RWPE1 (cell line): Measurements from ENCODE around the gene TBCK.

Experiments
- CTCF ChIA-PET: fragments of 350-600 bp; sonication (Branson Sonifier 250); formaldehyde crosslinking; extraction: SDS; loops from one replicate; lab custom pipeline; 2021; lab: Yijun Ruan, JAX
- POLR2A ChIA-PET: fragments of 400-600 bp; formaldehyde crosslinking; extraction: SDS; loops from one replicate; lab custom pipeline; 2020; ENCODE audit warnings: antibody characterized with exemption; ENCODE audit not compliant: low non-redundant PET; lab: Yijun Ruan, JAX
- DNase-seq: peaks from one replicate; pipeline ENCODE4 v3.0.0; 2012; ENCODE audit warnings: low spot score
- H3K27ac ChIP-seq: fragments of 450-650 bp; 2 replicates; pipeline ENCODE4 v1.5.1; 2017
- TF ChIP-seq, protein P1 (sequence below): fragments of 450-650 bp; conservative IDR thresholded peaks from 2 replicates; pipeline ENCODE4 v1.5.1; 2017; ENCODE audit warnings: low read depth, mild to moderate bottlenecking

Gene TBCK

DNA sequence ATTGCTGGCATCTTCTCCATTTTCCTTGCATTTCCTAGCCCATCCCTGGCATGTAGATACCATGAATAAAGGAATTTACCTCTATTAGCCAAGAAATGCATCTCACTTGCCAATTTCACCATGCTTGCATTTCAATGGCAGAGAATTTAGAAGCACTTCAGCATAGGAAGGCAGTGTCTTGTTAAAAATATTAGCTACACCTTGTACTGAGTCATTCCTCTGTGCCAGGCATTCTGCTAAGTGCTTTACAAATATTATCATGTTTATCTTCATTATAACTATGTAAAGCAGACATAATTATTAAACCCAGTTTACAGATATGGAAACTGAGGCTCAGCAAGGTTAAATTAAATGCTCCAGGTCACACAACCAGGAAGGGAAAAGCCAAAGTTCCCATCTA, 282.5 kb downstream of the TBCK start:
- no peak for DNase-seq
- CTCF ChIA-PET, result interaction anchor here (0.7 kb wide), 1 partner anchor 307 kb away, joined by 3 read pairs; no protein-coding TSS in a partner anchor

DNA sequence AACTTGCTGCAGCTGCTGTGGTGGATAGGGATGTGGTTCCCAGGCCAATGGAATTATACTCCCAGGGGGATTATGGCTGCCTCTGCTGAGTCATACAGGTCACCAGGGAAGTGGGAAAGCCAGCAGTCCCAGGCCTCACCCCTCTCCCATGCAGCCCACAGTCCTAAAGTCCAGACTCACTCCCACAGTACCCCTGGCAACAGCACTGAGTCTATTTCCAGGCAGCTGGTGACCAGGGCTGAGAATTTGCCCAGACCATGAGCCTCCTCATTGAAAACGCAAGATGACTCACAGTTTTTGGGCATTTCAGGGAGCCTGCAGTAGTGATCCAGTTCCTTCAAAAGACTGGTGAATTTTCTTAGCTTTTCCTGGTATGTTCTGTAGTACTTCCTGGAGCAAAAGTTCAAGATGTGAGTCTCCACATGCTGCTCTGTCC, 283.1 kb downstream of the TBCK start:
- H3K27ac ChIP-seq, result peak overlapping the region; percentile 66
- no peak for DNase-seq
- ChIA-PET CTCF (no interaction called here), POLR2A (no interaction called here)
- TF ChIP-seq, protein P1, sequence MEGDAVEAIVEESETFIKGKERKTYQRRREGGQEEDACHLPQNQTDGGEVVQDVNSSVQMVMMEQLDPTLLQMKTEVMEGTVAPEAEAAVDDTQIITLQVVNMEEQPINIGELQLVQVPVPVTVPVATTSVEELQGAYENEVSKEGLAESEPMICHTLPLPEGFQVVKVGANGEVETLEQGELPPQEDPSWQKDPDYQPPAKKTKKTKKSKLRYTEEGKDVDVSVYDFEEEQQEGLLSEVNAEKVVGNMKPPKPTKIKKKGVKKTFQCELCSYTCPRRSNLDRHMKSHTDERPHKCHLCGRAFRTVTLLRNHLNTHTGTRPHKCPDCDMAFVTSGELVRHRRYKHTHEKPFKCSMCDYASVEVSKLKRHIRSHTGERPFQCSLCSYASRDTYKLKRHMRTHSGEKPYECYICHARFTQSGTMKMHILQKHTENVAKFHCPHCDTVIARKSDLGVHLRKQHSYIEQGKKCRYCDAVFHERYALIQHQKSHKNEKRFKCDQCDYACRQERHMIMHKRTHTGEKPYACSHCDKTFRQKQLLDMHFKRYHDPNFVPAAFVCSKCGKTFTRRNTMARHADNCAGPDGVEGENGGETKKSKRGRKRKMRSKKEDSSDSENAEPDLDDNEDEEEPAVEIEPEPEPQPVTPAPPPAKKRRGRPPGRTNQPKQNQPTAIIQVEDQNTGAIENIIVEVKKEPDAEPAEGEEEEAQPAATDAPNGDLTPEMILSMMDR, result no peak

More for the DNA sequence above, 282.5 kb downstream of the TBCK start:
- peak overlapping the region; percentile 66; the same call in 1 of the 2 replicates for H3K27ac ChIP-seq
- TF ChIP-seq, protein P1, result no peak
- POLR2A ChIA-PET, result no interaction called here

DNA sequence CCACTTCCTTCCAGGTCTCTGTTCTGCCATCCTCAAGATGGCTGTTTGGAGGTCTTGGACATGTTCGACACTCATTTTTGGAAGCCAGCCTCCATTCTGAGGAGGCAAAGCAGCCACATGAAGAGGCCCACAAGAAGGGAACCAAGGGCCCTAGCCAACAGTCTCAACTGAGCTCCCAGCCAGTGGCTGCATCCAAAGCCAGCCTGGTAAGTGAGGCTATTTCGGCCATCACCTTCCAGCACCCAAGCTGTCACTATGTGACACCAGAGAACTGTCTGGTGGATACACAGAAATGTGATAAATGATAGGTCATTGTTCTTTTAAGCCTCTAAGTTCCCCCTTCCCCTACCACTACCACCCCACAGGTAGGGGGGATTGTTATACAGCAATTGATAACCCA, 293.6 kb downstream of the TBCK start:
- no peak overlapping the region for H3K27ac ChIP-seq
- TF ChIP-seq, protein P1, result no peak
- no peak for DNase-seq
- CTCF ChIA-PET, result no interaction called here
- POLR2A ChIA-PET, result no interaction called here

DNA sequence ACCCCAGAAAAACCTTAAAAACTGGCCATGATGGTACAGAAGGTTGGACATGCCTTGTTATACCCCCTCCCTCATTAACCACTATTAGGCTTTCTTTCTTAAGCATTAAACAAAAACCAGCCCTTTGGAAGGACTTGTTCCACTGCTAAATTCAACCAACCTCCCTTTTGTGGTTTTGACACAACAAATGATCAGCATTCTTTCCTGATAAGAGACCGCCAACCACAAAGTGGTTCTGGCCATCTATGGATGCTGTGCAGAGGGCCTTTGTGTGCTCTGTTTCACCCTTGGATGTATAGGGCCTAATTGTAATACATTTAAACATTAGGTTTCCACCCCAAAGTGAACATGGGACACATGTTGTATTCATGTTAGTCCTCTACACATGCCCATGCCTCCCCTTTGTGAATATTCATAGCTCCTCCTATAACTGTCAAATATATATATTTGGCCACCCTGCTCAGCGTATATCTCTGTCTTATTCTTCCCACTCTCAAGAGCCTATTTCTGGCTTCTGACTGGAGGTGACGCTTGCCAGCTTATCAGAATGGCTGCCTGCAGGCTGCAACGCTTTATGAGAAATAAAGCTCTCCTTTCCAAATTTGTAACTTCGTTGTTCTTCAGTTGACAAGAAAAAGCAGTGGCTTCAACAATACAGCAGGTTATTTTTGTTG, 294.1 kb downstream of the TBCK start:
- ChIA-PET POLR2A (no interaction called here), CTCF (no interaction called here)
- TF ChIP-seq, protein P1, result no peak
- H3K27ac ChIP-seq, result no peak overlapping the region
- DNase-seq, result no peak

DNA sequence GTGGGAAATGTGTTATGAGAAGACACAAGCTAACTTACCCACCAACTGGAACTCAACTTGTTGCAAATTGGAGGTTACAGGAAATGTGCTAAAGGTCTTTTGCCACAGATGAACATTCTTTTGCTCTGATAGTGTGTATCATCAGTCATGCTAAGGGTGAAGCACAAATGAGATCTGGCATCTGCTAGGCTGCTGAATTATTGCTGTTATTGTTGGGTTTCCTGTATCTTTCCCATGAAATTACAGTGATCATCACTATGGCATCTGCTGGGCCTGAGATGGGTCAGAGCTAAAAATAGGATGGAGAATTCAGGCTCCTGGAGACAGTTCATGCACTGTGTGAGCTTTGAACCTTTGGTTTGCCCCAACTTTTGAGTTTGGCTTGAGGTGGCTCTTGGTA, 296.2 kb downstream of the TBCK start:
- ChIA-PET CTCF (no interaction called here), POLR2A (no interaction called here)
- H3K27ac ChIP-seq, result no peak overlapping the region
- DNase-seq, result no peak
- TF ChIP-seq, protein P1, result no peak

DNA sequence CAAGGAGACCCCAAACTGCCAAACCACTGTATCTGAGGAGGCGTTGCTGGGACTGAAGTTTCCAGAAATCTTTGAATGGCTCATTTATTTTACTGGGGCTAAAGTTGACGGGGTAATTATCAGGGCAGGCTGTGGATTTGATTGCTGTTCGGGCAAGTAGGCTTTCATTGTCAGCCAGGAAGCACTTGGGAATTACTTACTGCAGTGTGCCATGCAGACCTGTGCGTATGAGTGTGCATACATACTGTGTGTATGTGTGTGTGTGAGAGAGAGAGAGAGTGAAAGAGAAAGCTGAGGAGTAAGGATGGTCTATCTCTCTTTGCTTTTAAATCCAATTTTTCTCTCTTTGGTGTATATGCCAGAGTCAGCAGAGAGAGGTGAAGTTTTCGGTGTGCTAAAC, 298.0 kb downstream of the TBCK start:
- ChIA-PET POLR2A (no interaction called here), CTCF (interaction anchor here (0.5 kb wide), 1 partner anchor 720 kb away, joined by 4 read pairs; no protein-coding TSS in a partner anchor)
- no peak for DNase-seq
- H3K27ac ChIP-seq, result no peak overlapping the region
- TF ChIP-seq, protein P1, result no peak
